ENCODE data around the gene TRAPPC1.

The TRAPPC1 gene

GRCh38 chr17:7930841-7931631 is 710 bp downstream of the TRAPPC1 start:
- TF ChIP-seq FOXP2 (optimal IDR thresholded peaks at IDR 0.05; ENCODE audit: borderline replicate concordance, extremely low read depth, extremely low read length, insufficient read depth) = no peak
- no peak for TF ChIP-seq POLR2AphosphoS5 (IDR thresholded peaks at IDR 0.05; ENCODE audit: low read depth, low read length)
- TF ChIP-seq, protein P1, sequence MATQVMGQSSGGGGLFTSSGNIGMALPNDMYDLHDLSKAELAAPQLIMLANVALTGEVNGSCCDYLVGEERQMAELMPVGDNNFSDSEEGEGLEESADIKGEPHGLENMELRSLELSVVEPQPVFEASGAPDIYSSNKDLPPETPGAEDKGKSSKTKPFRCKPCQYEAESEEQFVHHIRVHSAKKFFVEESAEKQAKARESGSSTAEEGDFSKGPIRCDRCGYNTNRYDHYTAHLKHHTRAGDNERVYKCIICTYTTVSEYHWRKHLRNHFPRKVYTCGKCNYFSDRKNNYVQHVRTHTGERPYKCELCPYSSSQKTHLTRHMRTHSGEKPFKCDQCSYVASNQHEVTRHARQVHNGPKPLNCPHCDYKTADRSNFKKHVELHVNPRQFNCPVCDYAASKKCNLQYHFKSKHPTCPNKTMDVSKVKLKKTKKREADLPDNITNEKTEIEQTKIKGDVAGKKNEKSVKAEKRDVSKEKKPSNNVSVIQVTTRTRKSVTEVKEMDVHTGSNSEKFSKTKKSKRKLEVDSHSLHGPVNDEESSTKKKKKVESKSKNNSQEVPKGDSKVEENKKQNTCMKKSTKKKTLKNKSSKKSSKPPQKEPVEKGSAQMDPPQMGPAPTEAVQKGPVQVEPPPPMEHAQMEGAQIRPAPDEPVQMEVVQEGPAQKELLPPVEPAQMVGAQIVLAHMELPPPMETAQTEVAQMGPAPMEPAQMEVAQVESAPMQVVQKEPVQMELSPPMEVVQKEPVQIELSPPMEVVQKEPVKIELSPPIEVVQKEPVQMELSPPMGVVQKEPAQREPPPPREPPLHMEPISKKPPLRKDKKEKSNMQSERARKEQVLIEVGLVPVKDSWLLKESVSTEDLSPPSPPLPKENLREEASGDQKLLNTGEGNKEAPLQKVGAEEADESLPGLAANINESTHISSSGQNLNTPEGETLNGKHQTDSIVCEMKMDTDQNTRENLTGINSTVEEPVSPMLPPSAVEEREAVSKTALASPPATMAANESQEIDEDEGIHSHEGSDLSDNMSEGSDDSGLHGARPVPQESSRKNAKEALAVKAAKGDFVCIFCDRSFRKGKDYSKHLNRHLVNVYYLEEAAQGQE (IDR thresholded peaks at IDR 0.05; ENCODE audit: insufficient read depth in 1 of 2, low read depth in 2 of 2, low read length in 2 of 2) = no peak
- TF ChIP-seq SIN3A (IDR thresholded peaks at IDR 0.05; ENCODE audit: borderline replicate concordance, insufficient read depth, low read length) = no peak
- no peak for TF ChIP-seq TAF1 (IDR thresholded peaks at IDR 0.05; ENCODE audit: borderline replicate concordance, insufficient read depth, low read length)

GRCh38 chr17:7929158-7930023 is 2.4 kb downstream of the TRAPPC1 start, which contains the start of gene KCNAB3:
Gene KCNAB3, minus strand, starts transcription at chr17:7929856. Its CDS starts 421 bp downstream, at chr17:7929435.
- TF ChIP-seq, protein P1 (IDR thresholded peaks at IDR 0.05; ENCODE audit: insufficient read depth in 1 of 2, low read depth in 2 of 2, low read length in 2 of 2) = no peak
- TF ChIP-seq FOXP2 (optimal IDR thresholded peaks at IDR 0.05; ENCODE audit: borderline replicate concordance, extremely low read depth, extremely low read length, insufficient read depth) (no peak), SIN3A (IDR thresholded peaks at IDR 0.05; ENCODE audit: borderline replicate concordance, insufficient read depth, low read length) (no peak), POLR2AphosphoS5 (IDR thresholded peaks at IDR 0.05; ENCODE audit: low read depth, low read length) (no peak), TAF1 (IDR thresholded peaks at IDR 0.05; ENCODE audit: borderline replicate concordance, insufficient read depth, low read length) (no peak)

- TF ChIP-seq SIN3A (IDR thresholded peaks at IDR 0.05; ENCODE audit: borderline replicate concordance, insufficient read depth, low read length) (no peak), FOXP2 (optimal IDR thresholded peaks at IDR 0.05; ENCODE audit: borderline replicate concordance, extremely low read depth, extremely low read length, insufficient read depth) (no peak), POLR2AphosphoS5 (IDR thresholded peaks at IDR 0.05; ENCODE audit: low read depth, low read length) (no peak), TAF1 (IDR thresholded peaks at IDR 0.05; ENCODE audit: borderline replicate concordance, insufficient read depth, low read length) (no peak)
- TF ChIP-seq, protein P1 (IDR thresholded peaks at IDR 0.05; ENCODE audit: insufficient read depth in 1 of 2, low read depth in 2 of 2, low read length in 2 of 2) = no peak
These were observed 4.2 kb downstream of the TRAPPC1 start for GRCh38 chr17:7927596-7927995.

DNA sequence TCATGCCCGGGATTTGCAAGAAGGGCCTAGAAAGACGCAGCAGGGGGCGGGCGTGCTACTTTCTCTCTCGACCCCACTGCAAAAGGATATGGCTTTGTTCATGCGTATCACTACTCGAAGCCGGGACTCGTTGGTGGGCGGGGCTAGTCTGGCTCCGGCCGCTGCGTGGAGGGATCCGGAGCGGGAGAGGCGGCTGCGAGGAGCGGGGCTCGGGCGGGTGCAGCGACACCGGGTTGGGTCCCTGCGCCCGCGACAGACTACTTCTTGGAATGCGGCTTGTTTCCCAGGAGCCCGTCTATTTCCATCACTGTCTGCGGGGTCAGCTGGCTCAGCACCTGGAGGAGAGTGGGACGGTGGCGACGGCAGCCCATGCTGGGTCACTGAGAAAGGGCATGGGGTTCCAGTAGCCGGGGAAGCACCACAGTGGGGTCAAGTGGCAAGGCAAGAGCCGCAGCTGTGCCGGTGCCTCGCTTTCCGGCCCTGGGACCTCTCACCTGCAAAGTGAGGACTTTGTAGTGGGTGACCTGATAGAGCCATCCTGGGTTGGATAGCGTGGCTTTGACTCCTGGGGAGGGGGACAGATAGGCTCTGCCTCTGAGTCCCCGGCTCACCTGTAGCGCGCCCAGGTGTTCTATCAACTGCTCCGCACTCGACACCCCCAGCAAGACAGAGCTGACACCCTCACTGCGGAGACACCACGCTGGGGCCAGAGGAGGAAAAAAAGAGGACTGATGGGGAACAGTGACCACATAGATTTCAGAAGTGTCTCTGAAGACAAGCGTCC is 8.7 kb downstream of the TRAPPC1 start:
- no peak for TF ChIP-seq TAF1 (IDR thresholded peaks at IDR 0.05; ENCODE audit: borderline replicate concordance, insufficient read depth, low read length)
- no peak for TF ChIP-seq POLR2AphosphoS5 (IDR thresholded peaks at IDR 0.05; ENCODE audit: low read depth, low read length)
- no peak for TF ChIP-seq SIN3A (IDR thresholded peaks at IDR 0.05; ENCODE audit: borderline replicate concordance, insufficient read depth, low read length)
- TF ChIP-seq, protein P1 (IDR thresholded peaks at IDR 0.05; ENCODE audit: insufficient read depth in 1 of 2, low read depth in 2 of 2, low read length in 2 of 2) = no peak
- no peak for TF ChIP-seq FOXP2 (optimal IDR thresholded peaks at IDR 0.05; ENCODE audit: borderline replicate concordance, extremely low read depth, extremely low read length, insufficient read depth)

All from PFSK-1 (cell line).